Measurements from ENCODE around the gene TENM3.

The TENM3 gene

DNA sequence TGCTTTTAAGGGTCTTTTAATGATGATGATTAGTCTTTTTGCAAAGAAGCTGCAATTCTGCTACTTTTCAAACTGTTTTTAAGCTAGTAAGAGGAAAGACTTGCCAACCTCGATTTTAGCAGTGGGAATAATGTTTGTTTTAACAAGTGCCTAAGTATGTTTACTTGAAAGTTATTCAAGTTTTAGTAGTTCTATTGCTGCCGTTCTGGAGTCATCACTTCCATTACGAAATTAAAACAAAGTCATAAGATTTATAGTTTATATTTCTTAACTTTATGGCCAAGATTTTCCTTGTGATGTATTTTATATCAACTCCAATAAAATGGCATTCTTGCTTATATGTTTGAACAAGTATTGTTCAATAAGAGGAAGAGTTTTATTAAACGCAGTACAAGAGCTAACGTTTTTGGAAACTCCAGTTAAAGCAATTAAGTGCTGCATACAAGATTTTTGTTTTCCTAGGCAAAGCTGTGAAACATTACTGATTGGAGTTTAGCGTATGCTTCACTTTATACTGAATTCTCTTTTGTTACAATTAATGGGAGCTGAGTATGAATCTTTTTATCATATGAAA is 211.3 kb downstream of the TENM3 start:
- peak; percentile 48 for DNase-seq (ENCODE audit: low read depth)

- no peak for DNase-seq (ENCODE audit: low read depth)
Measured at GRCh38 chr4:182465114-182465513, 221.9 kb downstream of the TENM3 start.

DNA sequence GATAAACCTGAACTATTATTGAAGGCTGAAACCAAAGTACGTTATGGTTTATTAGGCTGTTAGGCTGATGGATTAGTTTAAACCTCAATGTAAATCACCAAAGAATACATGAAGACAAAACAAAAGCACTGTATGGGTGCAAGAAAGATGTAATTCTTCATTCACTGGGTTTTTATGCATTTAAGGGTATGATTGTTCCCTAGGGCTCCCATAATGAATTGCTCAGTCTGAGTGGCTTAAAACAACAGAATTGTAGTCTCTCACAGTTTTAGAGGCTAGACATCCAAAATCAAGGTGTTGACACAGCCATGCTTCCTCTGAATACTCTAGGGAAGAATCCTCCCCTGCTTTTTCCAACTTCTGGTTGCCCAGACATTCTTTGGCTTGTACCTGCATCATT is 222.8 kb downstream of the TENM3 start:
- DNase-seq (ENCODE audit: low read depth): no peak

GRCh38 chr4:182470215-182470614 is 227.0 kb downstream of the TENM3 start:
- DNase-seq (ENCODE audit: low read depth): no peak

DNA sequence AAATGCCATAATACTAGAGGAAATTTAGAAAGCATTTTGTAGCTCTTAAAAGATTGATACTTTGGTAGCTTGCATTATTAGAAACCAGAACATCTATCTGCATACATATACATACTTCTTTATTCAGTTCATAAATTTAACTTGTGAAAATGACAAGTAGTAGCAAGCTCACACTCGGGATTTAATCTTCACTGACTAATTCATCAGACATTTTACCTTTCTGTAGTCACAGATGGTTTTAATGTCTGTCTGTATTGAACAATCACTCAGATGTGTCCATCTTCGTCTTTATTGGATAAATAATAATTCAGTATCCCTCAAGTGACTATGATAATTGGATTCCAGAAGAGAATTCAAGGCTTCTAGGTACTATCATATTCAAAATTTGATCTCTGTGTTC is 232.3 kb downstream of the TENM3 start:
- no peak for DNase-seq (ENCODE audit: low read depth)

DNA sequence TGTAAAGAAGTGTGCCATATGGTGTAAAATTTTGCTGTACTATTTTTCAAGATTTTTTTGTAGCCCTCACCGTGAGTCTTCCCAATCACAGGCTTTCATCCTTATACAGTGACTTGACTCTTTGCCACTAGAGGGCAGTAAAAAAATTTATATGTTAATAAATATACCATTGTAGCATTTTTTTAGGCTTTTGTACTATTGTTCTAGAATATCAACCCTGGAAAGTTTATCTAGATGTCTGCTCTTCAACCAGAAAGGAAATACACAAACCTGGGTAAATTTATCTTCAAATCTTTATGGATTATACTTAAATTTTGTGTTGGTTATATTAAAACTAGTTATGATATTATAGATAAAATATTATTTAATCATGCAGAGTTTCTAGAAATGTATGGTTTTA is 235.3 kb downstream of the TENM3 start:
- peak; percentile 42 for DNase-seq (ENCODE audit: low read depth)

- no peak for DNase-seq (ENCODE audit: low read depth)
Measured at GRCh38 chr4:182483685-182484084, 240.5 kb downstream of the TENM3 start.

DNA sequence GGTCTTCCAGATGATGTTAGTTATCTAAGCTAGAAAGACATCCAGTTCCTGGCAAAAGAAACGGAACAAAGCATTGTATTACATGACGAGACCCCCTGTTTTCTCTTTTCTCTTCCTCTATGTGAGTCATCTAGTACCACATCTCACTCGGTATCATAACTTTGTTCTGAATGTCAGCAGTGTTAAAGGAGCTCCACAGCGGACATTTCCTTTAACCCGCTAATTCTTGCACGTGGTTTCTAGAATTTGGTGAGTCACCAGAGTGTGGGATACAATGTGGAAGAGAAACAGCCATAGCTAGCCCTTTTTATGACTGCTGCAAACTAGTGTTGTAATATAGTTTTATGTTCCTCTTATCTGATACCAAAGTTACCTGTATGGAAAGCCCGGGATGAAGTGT is 243.7 kb downstream of the TENM3 start:
- DNase-seq (ENCODE audit: low read depth): peak; percentile 6

DNA sequence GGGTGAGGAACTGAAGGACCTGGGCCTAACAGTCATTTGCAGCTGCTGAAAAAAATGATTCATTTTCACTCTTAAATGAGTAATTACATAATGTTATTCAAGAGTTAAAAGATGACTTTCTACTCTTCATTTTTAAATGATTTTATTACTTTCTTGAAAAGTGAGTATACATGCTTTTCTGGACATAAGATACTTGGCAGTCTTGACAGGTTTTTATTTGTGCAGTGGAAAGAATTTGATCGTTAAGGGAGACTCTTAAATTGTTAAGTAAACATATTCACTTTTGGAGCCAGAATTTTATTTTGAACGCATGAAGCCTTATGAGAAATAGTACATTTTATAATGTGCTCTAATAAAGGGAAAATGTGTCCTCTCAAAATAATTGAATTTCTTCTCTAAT is 245.7 kb downstream of the TENM3 start:
- no peak for DNase-seq (ENCODE audit: low read depth)

GRCh38 chr4:182489607-182490006 is 246.4 kb downstream of the TENM3 start:
- DNase-seq (ENCODE audit: low read depth): no peak

- DNase-seq (ENCODE audit: low read depth): no peak
Measured at GRCh38 chr4:182491719-182492118, 248.5 kb downstream of the TENM3 start.

DNA sequence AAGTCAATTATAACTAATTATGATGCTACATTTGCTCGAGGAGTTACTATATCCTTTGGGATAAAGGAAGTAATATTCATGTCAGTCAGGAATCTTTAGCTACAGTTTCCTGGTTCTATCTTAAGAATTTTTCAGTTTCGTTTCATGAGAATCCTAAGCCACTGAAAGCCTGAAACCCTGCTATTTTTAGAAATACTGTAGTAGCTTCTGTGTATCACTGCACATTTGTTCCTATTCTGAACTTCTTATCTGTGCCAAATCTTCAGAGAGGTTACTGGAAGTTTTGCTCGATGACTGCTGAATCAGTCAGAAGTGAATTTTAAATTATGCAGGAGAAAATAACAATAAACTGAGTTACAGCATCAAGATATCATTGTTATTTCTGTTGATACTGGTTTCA is 249.2 kb downstream of the TENM3 start:
- peak; percentile 81 for DNase-seq (ENCODE audit: low read depth)

GRCh38 chr4:182493377-182493776 is 250.2 kb downstream of the TENM3 start:
- DNase-seq (ENCODE audit: low read depth): no peak

- DNase-seq (ENCODE audit: low read depth): no peak
Measured at GRCh38 chr4:182494103-182494502, 250.9 kb downstream of the TENM3 start.

GRCh38 chr4:182495031-182495430 is 251.8 kb downstream of the TENM3 start:
- no peak for DNase-seq (ENCODE audit: low read depth)

- no peak for DNase-seq (ENCODE audit: low read depth)
Measured at GRCh38 chr4:182495645-182496385, 252.6 kb downstream of the TENM3 start.

DNA sequence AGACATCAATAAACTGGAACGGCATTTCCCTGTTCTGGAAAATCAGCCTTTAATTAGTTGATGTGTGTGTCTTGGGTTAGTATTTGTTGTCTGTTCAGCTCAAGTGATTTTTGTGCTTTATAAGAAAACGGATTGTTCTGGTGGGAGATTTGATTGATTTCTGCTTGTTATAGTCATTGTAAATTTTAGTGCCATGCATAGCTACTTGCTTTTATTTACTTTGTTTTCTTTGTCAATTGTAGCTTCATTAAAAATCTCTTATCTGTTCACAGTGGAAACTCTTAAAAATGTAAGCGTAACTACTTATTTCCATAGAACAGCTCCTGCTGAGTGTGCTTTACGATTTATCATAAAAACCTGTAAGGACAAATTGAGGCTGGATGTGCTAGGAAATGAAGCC is 253.2 kb downstream of the TENM3 start:
- DNase-seq (ENCODE audit: low read depth): no peak

- no peak for DNase-seq (ENCODE audit: low read depth)
Measured at GRCh38 chr4:182502064-182502463, 258.9 kb downstream of the TENM3 start.

DNA sequence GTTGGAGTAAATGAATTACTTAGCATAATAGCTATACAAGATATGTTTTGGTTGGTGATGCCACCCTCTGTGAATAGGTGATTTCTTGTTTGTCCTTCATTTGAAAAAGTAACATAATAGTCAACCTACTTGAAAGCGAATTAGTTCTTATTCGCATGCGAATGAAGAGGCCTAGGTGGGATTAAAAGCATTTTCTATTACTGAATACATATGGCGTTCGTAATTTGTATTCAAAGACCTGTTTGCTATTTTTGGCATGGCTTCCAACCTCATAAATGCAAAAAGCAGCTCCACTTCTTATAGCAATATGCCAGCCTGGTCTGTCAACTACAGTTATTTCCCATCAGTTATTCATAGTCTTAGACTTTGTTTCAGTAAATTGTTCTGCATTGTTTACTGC is 261.3 kb downstream of the TENM3 start:
- no peak for DNase-seq (ENCODE audit: low read depth)

DNA sequence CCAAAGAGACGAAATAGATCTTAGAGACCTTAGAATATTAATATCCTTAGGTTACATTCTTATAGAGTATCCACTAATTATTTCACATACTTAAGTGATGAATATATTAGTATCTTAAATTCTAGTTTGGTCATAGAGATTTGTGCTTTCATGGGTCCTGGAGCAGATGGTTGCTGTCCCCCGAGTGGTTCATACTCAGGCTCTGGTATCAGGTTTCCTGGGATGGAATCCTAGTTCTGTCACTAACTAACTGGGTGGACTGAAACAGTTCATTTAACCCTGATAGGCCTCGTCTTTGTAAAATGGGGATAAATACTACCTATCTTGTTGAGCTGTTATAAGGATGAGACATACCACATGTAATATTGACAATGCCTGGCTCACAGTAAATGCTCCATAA is 264.6 kb downstream of the TENM3 start:
- DNase-seq (ENCODE audit: low read depth): no peak

DNA sequence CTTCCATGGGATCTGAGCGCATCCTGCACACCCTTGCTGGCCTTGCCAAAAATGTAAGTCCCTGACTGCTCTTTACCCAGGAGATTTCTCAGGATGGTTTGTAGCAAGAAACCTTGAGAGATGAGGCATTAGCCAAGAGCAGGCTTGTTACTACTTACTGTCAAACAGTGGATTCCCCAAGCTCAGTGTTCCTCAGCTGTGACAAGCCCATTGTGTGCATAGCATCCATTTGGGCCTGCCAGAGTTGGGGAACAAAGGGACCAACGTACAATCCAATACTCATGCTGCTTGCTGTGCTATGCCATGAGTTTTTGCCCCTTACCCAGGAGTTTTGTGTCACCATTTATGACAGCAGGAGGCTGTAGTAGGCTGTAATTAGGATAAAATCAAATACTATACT is 267.6 kb downstream of the TENM3 start:
- DNase-seq (ENCODE audit: low read depth): no peak

DNA sequence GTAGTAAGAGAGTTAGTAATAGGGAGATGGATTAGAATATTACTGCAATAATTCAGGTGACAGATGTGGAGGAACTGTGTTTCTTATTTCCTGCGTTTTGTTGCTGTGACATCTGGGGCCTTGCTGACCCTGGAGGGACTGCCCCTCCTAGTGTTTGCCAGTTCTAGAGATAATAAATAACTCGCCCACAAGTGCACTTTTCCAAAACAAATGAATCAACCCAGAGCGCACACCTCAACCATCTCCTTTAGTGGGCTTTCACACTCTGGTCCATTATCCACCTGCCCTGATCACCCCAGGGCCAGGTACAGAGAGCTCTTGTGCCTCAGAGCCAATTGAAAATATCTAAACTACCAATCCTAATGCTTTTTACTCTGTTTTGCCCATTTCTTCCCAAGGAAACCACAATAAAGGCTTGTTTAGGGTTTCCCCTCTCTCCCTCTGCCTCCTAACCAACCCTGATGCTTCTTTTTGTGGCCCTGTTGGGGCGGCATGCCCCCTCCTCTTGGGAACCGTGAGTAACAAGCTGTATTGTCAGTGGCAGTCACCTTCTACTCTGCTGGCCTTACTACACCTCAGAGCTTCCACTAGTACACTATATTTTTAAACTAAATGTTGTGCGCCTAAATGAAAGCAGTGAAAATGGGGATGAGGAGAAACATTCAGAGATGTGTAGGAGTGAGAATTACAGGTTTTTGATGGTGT is 270.5 kb downstream of the TENM3 start:
- DNase-seq (ENCODE audit: low read depth): no peak

GRCh38 chr4:182518421-182518820 is 275.2 kb downstream of the TENM3 start:
- no peak for DNase-seq (ENCODE audit: low read depth)

DNA sequence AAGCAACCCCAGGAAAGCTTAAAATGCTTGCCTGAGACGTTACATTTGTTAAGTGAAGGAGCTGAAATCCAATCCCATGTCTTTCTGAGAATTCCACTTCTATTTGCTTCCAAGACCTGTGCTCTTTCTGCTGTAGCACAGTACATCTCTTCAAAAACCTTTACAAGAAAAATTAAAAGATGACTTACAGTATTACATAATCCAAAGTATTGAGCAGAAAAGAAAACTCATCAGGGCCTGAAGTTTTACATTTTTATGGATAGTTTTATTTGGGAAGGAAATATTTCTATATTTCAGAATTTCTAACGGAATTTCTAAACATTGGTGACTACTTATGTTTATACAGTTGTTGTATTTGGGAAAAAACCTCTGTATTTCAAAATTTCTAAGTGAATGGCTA is 276.3 kb downstream of the TENM3 start:
- no peak for DNase-seq (ENCODE audit: low read depth)

Data from iris pigment epithelial cell (primary cell).